ENCODE data around the gene IRGC.
A peak's percentile ranks its signal among the peaks of the same experiment; 100 is the strongest.
"Not testable (repeated sequence)": the region's sequence is repeated elsewhere in the genome, so short reads cannot be mapped to it uniquely, and the experiment has no call there.

The IRGC gene

GRCh38 chr19:43715776-43716175 is at the start of gene IRGC:
Gene IRGC, plus strand, starts transcription at chr19:43716076. Its CDS starts 2,483 bp downstream, at chr19:43718559.
- DNase-seq (ENCODE audit: low spot score) = no peak

- DNase-seq (ENCODE audit: low spot score) = no peak
Measured at GRCh38 chr19:43667126-43667875, 48.6 kb upstream of the IRGC start.

GRCh38 chr19:43667876-43668405 is 47.9 kb upstream of the IRGC start:
- DNase-seq (ENCODE audit: low spot score) = no peak

GRCh38 chr19:43668406-43669109 is 47.3 kb upstream of the IRGC start:
- peak; percentile 98 for DNase-seq (ENCODE audit: low spot score)

- no peak for DNase-seq (ENCODE audit: low spot score)
Measured at GRCh38 chr19:43672061-43672679, 43.7 kb upstream of the IRGC start.

GRCh38 chr19:43673637-43674036 is 42.2 kb upstream of the IRGC start:
- DNase-seq (ENCODE audit: low spot score) = no peak

- DNase-seq (ENCODE audit: low spot score) = no peak
Measured at GRCh38 chr19:43674183-43674582, 41.7 kb upstream of the IRGC start.

GRCh38 chr19:43674596-43674995 is 41.3 kb upstream of the IRGC start:
- peak; percentile 68 for DNase-seq (ENCODE audit: low spot score)

- DNase-seq (ENCODE audit: low spot score) = peak; percentile 29
Measured at GRCh38 chr19:43675269-43675879, 40.5 kb upstream of the IRGC start.

GRCh38 chr19:43675906-43676305 is 40.0 kb upstream of the IRGC start:
- no peak for DNase-seq (ENCODE audit: low spot score)

- no peak for DNase-seq (ENCODE audit: low spot score)
Measured at GRCh38 chr19:43678512-43679261, 37.2 kb upstream of the IRGC start.

GRCh38 chr19:43681821-43682220 is 34.1 kb upstream of the IRGC start:
- DNase-seq (ENCODE audit: low spot score) = no peak

GRCh38 chr19:43682269-43682668 is 33.6 kb upstream of the IRGC start:
- not testable (repeated sequence) for DNase-seq (ENCODE audit: low spot score)

GRCh38 chr19:43682824-43683661 is 32.8 kb upstream of the IRGC start:
- DNase-seq (ENCODE audit: low spot score) = no peak

- no peak for DNase-seq (ENCODE audit: low spot score)
Measured at GRCh38 chr19:43683905-43684304, 32.0 kb upstream of the IRGC start.

GRCh38 chr19:43684326-43684725 is 31.6 kb upstream of the IRGC start:
- no peak for DNase-seq (ENCODE audit: low spot score)

GRCh38 chr19:43687660-43687997 is 28.2 kb upstream of the IRGC start:
- no peak for DNase-seq (ENCODE audit: low spot score)

GRCh38 chr19:43688059-43688701 is 27.7 kb upstream of the IRGC start:
- no peak for DNase-seq (ENCODE audit: low spot score)

GRCh38 chr19:43690444-43690843 is 25.4 kb upstream of the IRGC start:
- DNase-seq (ENCODE audit: low spot score) = no peak

- DNase-seq (ENCODE audit: low spot score) = no peak
Measured at GRCh38 chr19:43690890-43691289, 25.0 kb upstream of the IRGC start.
